Glomerular endothelial cell (primary cell): ENCODE measurements around the gene PTBP3. TPM values are rescaled to one million over a fixed set of nuclear protein-coding genes. Genes with fewer than 3 reads are reported as not detected.
"Not testable (repeated sequence)": the region's sequence is repeated elsewhere in the genome, so short reads cannot be mapped to it uniquely, and the experiment has no call there.

Source experiments
- DNase-seq: peaks from one replicate; pipeline ENCODE4 v3.0.0-alpha.2; 2011; ENCODE audit warnings: low read depth, low spot score; ENCODE audit errors: extremely low read depth
- total RNA-seq: library from RNA; depleted of rRNA; stranded (reverse); fragments of >200 nt; gene quantifications from 2 replicates; pipeline ENCODE4 v1.2.3, GENCODE V29; 2015

PTBP3 gene
- total RNA-seq, 1 donor from 2014 or later: 47.3 TPM

- no peak for DNase-seq
Measured at GRCh38 chr9:112224401-112225289, 108.8 kb downstream of the PTBP3 start.

- no peak for DNase-seq
Measured at GRCh38 chr9:112218908-112219307, 114.5 kb downstream of the PTBP3 start.

DNA sequence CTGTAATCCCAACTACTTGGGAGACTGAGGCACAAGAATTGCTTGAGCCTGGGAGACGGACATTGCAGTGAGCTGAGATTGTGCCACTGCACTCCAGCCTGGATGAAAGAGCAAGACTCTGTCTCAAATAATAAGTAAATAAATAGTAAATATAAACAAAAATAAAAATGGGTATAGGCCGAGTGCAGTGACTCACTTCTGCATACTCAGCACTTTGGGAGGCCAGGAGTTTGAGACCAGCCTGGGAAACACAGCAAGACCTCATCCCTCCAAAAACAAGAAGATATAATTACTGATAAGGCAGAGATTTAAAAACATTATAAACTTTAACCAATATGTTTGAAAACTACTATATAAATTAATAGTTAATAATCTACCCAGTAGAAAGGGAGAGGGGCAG is 120.5 kb downstream of the PTBP3 start:
- DNase-seq: no peak

DNA sequence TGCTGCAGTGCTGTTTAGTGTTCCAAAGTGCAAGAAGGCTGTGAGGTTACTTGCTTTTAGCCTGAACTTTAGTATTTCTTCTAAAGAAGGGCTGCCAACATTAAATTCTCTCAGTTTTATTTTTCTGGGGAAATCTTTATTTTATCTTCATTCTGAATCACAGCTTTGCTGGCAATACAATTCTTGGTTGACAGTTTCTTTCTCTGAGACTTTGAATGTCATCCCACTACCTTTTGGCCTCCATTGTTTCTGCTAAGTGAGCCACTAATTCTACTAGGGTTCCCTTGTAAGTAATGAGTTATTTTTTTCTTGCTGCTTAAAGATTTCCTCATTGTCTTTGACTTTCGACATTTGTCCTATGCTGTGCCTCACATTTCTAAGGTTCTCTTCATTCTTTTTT is 126.0 kb downstream of the PTBP3 start:
- no peak for DNase-seq

GRCh38 chr9:112203536-112203935 is 129.9 kb downstream of the PTBP3 start:
- DNase-seq: no peak

- DNase-seq: no peak
Measured at GRCh38 chr9:112200711-112201110, 132.7 kb downstream of the PTBP3 start.

DNA sequence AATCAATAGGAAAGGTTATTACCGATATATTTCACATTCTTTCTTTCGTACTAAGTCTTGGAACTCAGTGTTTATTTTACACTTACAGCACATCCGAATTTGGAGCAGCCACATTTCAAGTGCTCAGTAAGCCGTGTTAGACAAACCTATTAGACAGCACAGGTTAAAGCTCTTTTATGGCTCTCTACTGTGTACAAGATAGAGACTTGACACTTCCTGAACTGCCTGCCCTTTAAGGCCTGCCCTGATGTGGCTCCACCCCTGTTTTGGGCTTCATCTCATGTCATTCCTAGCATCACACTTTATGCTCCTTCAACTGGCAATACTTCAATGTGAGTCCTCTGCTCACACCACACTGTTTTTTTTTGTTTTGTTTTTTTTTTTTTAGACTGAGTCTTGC is 134.8 kb downstream of the PTBP3 start:
- DNase-seq: no peak

DNA sequence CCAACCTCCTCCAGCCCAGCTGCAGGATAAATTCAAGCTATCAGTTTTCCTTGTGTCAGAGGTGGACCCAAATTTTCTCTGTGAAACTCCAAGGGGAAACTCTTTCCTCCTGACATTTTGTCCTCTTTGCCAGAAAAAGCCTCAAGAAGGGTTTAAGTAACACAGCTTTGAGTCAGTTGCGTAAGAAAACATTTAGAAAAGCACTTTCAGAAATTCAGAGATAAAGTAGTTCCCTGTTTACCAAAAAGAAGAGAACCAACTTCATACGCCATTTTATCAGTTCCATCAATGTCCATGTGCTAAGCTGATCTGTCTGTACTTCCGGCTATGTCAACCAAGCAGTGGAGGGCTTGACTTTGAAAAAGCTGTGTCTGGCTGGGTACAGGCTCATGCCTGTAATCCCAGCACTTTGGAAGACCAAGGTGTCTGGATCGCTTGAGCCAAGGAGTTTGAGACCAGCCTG is 138.4 kb downstream of the PTBP3 start:
- DNase-seq: no peak

- no peak for DNase-seq
Measured at GRCh38 chr9:112193572-112194288, 139.7 kb downstream of the PTBP3 start.

GRCh38 chr9:112190320-112190719 is 143.1 kb downstream of the PTBP3 start:
- not testable (repeated sequence) for DNase-seq

- no peak for DNase-seq
Measured at GRCh38 chr9:112188884-112189283, 144.5 kb downstream of the PTBP3 start.

DNA sequence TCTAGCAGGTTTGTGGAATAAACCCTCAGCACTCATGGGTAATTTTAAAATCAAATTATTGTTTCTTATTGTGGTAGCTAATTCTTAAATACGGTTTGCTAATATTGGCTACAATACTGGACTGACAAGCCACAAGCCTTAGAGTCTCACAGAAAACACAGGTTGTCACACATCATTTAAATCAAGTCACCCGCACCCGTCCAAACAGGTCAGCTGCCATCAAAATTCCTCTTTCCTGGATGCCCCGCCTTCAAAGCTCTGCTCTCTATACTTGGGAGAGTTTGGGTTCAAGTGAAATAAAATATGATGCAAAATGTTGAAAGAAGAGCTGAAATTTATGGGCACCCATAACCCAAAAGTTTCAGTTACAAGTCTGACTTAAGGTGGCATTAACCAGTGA is 146.0 kb downstream of the PTBP3 start:
- no peak for DNase-seq

GRCh38 chr9:112186695-112187094 is 146.7 kb downstream of the PTBP3 start:
- no peak for DNase-seq

GRCh38 chr9:112184946-112185345 is 148.5 kb downstream of the PTBP3 start:
- no peak for DNase-seq

DNA sequence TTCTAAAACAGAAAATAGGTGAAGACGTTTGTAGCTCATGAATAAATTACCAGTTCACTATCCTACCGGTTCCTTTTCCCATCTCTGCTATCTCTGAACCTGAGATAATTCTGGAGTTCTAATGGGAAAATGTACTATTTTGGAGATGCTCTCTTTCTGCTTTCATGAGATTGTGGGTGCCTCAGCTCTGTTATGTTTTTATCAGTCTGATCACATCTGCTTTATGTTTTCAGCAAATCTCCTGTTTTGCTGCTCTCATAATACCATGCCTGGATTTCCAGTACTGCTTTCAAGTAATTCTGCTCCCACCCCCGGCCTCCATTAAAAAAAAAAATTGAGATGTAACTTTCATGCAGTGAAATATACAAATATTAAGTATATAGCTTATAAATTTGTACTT is 149.2 kb downstream of the PTBP3 start:
- no peak for DNase-seq

- no peak for DNase-seq
Measured at GRCh38 chr9:112180387-112180881, 153.0 kb downstream of the PTBP3 start.

GRCh38 chr9:112179816-112180215 is 153.6 kb downstream of the PTBP3 start:
- DNase-seq: no peak

- no peak for DNase-seq
Measured at GRCh38 chr9:112176524-112176923, 156.9 kb downstream of the PTBP3 start.

DNA sequence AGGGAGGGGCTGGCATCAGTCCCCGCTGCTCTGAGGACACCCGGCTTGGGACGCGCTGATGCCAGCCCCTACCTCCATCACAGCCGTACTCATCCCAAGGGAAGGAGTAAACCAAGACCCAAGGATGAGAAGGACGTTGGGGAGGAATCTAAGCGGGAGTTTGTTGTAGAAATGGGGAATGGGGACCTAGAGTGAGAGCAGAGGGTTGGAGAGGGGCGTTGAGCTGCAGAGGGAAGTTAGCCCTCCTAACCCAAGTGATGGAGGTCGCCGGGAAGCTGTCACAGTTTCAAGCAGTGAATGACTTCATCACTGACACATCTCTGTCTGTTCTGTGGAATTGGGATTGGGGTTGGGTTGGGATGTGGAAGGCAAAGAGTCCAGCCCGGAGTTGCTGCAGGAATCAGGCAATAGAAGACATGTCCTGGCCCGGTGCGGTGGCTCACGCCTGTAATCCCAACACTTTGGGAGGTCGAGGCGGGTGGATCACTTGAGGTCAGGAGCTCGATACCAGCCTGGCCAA is 157.6 kb downstream of the PTBP3 start:
- DNase-seq: no peak

GRCh38 chr9:112174965-112175795 is 158.2 kb downstream of the PTBP3 start, which contains the start of gene SUSD1:
Gene SUSD1, minus strand, starts transcription at chr9:112175297. Its CDS starts 62 bp downstream, at chr9:112175235.
- DNase-seq: no peak
